ENCODE data around the gene TNRC6C. TPM values are rescaled to one million over a fixed set of nuclear protein-coding genes. Genes with fewer than 3 reads are reported as not detected.

TNRC6C gene
- total and polyA plus RNA-seq, 9 of the 15 experiments (the other 6 are each of a cell fraction or from before 2014, with no cell fraction given), result 0.20 to 4.9 (median 2.3) TPM

GRCh38 chr17:78104540-78104941 lies 146.0 kb downstream of the TNRC6C start:
- H3K79me2 ChIP-seq (ENCODE audit: control insufficient read depth, insufficient read depth, low read length), result no peaks in the 10 kb centered on the region
- TF ChIP-seq, protein P1, sequence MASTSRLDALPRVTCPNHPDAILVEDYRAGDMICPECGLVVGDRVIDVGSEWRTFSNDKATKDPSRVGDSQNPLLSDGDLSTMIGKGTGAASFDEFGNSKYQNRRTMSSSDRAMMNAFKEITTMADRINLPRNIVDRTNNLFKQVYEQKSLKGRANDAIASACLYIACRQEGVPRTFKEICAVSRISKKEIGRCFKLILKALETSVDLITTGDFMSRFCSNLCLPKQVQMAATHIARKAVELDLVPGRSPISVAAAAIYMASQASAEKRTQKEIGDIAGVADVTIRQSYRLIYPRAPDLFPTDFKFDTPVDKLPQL (IDR thresholded peaks at IDR 0.05; ENCODE audit: extremely low read depth, insufficient read length), result no peak
- TF ChIP-seq ZNF551 (CRISPR knock-in tag; IDR thresholded peaks at IDR 0.05) (no peak), SMC3 (conservative IDR thresholded peaks at IDR 0.05; ENCODE audit: insufficient read depth, low read depth, low read length) (no peak), BACH1 (tag; IDR thresholded peaks at IDR 0.05) (no peak), ARID2 (IDR thresholded peaks at IDR 0.05) (no peak), ZNF431 (CRISPR knock-in tag; IDR thresholded peaks at IDR 0.05) (no peak), NFE2L1 (tag; IDR thresholded peaks at IDR 0.05; ENCODE audit: borderline replicate concordance, low read depth) (no peak), EP300 (IDR thresholded peaks at IDR 0.05; ENCODE audit: low read length) (no peak), ZKSCAN8 (CRISPR knock-in tag; IDR thresholded peaks at IDR 0.05) (no peak), POLR2B (IDR thresholded peaks at IDR 0.05; ENCODE audit: low read depth, partially characterized antibody) (no peak)
- BruUV-seq (replicated peaks), result no TSS peak
- no peak for FAIRE-seq
- H3K9me1 ChIP-seq (ENCODE audit: control insufficient read depth, insufficient read depth, low read length), result no peaks in the 10 kb centered on the region
- peaks cover 7% of the 10 kb centered on the region for H3K9me3 ChIP-seq (replicated peaks; ENCODE audit: control insufficient read depth, insufficient read depth, low read depth, low read length)
- in situ Hi-C loops (cut with MboI) (no loop called here), intact Hi-C loops (cut with micrococcal nuclease) (no loop called here)
- WGBS (ENCODE audit: insufficient coverage, low coverage, missing lambda C conversion rate), result 92% methylated on average over 19 of the region's 28 CpGs
- peaks cover 0 to 17% of the 10 kb centered on the region in 2 experiments; a peak in 3 of 5 replicates for H3K4me1 ChIP-seq (replicated peaks in 1 of 2; ENCODE audit: control insufficient read depth in 2 of 2, insufficient read depth in 2 of 2, low read length in 2 of 2)
- H3K4me3 ChIP-seq, result no peak overlapping the region
- ChIA-PET CTCF (ENCODE audit: low intra/inter-chr PET ratio) (no interaction called here), POLR2A (interaction anchor here (1.5 kb wide), 1 partner anchor 83 kb away, joined by 5 read pairs; the partner anchor contains the start of gene AFMID)
- H3K27ac ChIP-seq (ENCODE audit: extremely low read depth, low read depth, low read length), result no peak overlapping the region
- no peak overlapping the region for H3K4me2 ChIP-seq (ENCODE audit: insufficient read depth, low read length)
- no peak for ATAC-seq
- H4K20me1 ChIP-seq (replicated peaks; ENCODE audit: control insufficient read depth, insufficient read depth, low read length), result no peaks in the 10 kb centered on the region
- H3K27me3 ChIP-seq (ENCODE audit: control insufficient read depth in 2 of 2, insufficient read depth in 2 of 2, low read length in 2 of 2), result no peaks in the 10 kb centered on the region
- H3K36me3 ChIP-seq (ENCODE audit: control insufficient read depth, insufficient read depth, low read length), result peaks cover 34% of the 10 kb centered on the region; the same call in 2 of the 3 replicates
- no peak overlapping the region for H2AFZ ChIP-seq (ENCODE audit: low read depth, low read length)
- no peak overlapping the region for H3K9ac ChIP-seq (ENCODE audit: insufficient read depth in 1 of 2, low read depth in 2 of 2, low read length in 2 of 2)
- no peak for DNase-seq (ENCODE audit: extremely low read depth in 1 of 4, low spot score in 3 of 4)
